Measurements from ENCODE around the gene SYCE3.

GRCh38 chr22:50513175-50513574, 49.5 kb downstream of the SYCE3 start:
- TF ChIP-seq ZNF274 (IDR thresholded peaks at IDR 0.05; ENCODE audit: low read depth, low read length): no peak
- no peak for TF ChIP-seq SUZ12 (IDR thresholded peaks at IDR 0.05; ENCODE audit: extremely low read depth, insufficient read depth, insufficient read length)

Measured in NT2/D1 (cell line).